SH-SY5Y (cell line): ENCODE measurements around the gene TLCD3B.

Experiments
- GATA2 ChIP-seq: IDR thresholded peaks from 2 replicates; pipeline ENCODE4 v1.6.1; 2011; ENCODE audit warnings: mild to moderate bottlenecking, low read depth, low read length
- GATA3 ChIP-seq: IDR thresholded peaks from 2 replicates; pipeline ENCODE4 v1.6.1; 2011; ENCODE audit warnings: low read depth, mild to moderate bottlenecking, low read length, moderate library complexity

- no peak for TF ChIP-seq GATA2
- no peak for TF ChIP-seq GATA3
These were observed 22.4 kb upstream of the TLCD3B start for GRCh38 chr16:30053376-30054015.
